ENCODE results near the gene PRKACB.

DNA sequence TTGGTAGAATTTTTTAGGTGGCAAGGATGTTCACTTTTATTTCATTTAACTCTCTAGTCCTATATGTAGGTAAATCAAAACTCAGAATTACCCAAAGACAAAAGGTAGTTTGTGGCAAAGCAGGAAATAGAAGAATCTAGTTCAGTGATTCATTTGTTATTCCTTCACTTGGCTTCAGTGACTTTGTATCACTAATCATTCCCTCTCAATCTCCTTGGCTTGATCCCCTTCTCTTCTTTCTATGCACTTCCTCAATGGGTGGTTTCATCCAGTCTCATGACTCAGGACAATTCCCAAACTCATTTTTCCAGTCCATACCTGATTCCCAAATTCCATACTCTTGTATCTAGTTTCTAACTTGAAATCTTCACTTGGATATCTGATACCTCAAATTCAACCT lies 64.9 kb downstream of the PRKACB start:
- TF ChIP-seq, protein P1, sequence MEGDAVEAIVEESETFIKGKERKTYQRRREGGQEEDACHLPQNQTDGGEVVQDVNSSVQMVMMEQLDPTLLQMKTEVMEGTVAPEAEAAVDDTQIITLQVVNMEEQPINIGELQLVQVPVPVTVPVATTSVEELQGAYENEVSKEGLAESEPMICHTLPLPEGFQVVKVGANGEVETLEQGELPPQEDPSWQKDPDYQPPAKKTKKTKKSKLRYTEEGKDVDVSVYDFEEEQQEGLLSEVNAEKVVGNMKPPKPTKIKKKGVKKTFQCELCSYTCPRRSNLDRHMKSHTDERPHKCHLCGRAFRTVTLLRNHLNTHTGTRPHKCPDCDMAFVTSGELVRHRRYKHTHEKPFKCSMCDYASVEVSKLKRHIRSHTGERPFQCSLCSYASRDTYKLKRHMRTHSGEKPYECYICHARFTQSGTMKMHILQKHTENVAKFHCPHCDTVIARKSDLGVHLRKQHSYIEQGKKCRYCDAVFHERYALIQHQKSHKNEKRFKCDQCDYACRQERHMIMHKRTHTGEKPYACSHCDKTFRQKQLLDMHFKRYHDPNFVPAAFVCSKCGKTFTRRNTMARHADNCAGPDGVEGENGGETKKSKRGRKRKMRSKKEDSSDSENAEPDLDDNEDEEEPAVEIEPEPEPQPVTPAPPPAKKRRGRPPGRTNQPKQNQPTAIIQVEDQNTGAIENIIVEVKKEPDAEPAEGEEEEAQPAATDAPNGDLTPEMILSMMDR (conservative IDR thresholded peaks at IDR 0.05; ENCODE audit: low read length) = no peak
- no peak for TF ChIP-seq EZH2phosphoT487 (IDR thresholded peaks at IDR 0.05; ENCODE audit: borderline replicate concordance, low read depth, low read length)
